Measurements from ENCODE around the gene RAB44.

- TF ChIP-seq CTCF (conservative IDR thresholded peaks at IDR 0.05) (no peak), EZH2 (IDR thresholded peaks at IDR 0.05; ENCODE audit: low read depth) (no peak)
Observed at GRCh38 chr6:36760685-36761435, 63.2 kb downstream of the RAB44 start.

All from PC-9 (cell line).